Type B pancreatic cell (in vitro differentiated cells): ENCODE data around the gene TTLL7. TPM values are rescaled to one million over a fixed set of nuclear protein-coding genes. Genes with fewer than 3 reads are reported as not detected.

Experiments used
- DNase-seq: peaks from one replicate; pipeline ENCODE4 v3.0.0; 2021; ENCODE audit warnings: mixed read lengths; ENCODE audit not compliant: unreplicated experiment; ENCODE audit errors: extremely low spot score
- H3K27ac Mint-ChIP-seq: 2 replicates; pipeline ENCODE4 v1.8.0; 2021; ENCODE audit warnings: mild to moderate bottlenecking, mixed read lengths
- H3K27me3 Mint-ChIP-seq: 2 replicates; pipeline ENCODE4 v1.8.0; 2021; ENCODE audit warnings: mixed read lengths
- H3K36me3 Mint-ChIP-seq: 2 replicates; pipeline ENCODE4 v1.8.0; 2021; ENCODE audit warnings: mixed read lengths
- H3K4me1 Mint-ChIP-seq: one replicate; pipeline ENCODE4 v1.8.0; 2021; ENCODE audit warnings: mixed read lengths; ENCODE audit not compliant: unreplicated experiment
- H3K4me3 Mint-ChIP-seq: 2 replicates; pipeline ENCODE4 v1.8.0; 2021; ENCODE audit warnings: mild to moderate bottlenecking, mixed read lengths
- H3K9me3 Mint-ChIP-seq: 2 replicates; pipeline ENCODE4 v1.8.0; 2021; ENCODE audit warnings: mixed read lengths
- total RNA-seq: library from RNA; stranded (reverse); gene quantifications from 2 replicates; pipeline ENCODE4 v1.2.1, GENCODE V29; 2021; ENCODE audit warnings: low replicate concordance
- TF ChIP-seq, protein P1 (sequence below): fragments of 200-600 bp; sonication (generic); conservative IDR thresholded peaks from 2 replicates; pipeline ENCODE4 v1.5.0; 2021; ENCODE audit warnings: antibody characterized with exemption, mild to moderate bottlenecking

TTLL7 gene
- total RNA-seq, 1 donor from 2014 or later: 21.1 TPM

DNA sequence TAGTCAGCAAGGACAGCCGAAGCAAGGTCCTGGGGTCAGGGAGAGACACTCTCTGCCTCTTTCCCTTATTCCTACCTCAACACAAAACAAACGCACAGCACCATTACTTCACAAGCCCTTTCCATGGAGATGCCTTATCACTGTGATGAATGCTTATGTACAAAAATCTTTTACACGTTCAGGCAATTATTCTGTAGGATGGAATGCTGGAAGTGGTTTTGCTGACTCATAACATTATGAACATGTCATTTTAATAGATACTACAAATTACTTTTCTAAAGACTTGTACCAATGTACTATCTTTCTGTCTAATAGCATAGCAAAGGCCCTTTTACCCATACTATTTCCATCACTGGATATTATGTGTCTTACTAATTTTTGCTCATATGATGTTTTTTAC, 98.4 kb downstream of the TTLL7 start:
- DNase-seq: no peak
- Mint-ChIP-seq H3K36me3 (peaks cover 14% of the 10 kb centered on the region), H3K4me1 (no peaks in the 10 kb centered on the region), H3K9me3 (no peaks in the 10 kb centered on the region), H3K27me3 (no peaks in the 10 kb centered on the region), H3K4me3 (no peak overlapping the region), H3K27ac (no peak overlapping the region)
- TF ChIP-seq, protein P1, sequence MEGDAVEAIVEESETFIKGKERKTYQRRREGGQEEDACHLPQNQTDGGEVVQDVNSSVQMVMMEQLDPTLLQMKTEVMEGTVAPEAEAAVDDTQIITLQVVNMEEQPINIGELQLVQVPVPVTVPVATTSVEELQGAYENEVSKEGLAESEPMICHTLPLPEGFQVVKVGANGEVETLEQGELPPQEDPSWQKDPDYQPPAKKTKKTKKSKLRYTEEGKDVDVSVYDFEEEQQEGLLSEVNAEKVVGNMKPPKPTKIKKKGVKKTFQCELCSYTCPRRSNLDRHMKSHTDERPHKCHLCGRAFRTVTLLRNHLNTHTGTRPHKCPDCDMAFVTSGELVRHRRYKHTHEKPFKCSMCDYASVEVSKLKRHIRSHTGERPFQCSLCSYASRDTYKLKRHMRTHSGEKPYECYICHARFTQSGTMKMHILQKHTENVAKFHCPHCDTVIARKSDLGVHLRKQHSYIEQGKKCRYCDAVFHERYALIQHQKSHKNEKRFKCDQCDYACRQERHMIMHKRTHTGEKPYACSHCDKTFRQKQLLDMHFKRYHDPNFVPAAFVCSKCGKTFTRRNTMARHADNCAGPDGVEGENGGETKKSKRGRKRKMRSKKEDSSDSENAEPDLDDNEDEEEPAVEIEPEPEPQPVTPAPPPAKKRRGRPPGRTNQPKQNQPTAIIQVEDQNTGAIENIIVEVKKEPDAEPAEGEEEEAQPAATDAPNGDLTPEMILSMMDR: no peak

DNA sequence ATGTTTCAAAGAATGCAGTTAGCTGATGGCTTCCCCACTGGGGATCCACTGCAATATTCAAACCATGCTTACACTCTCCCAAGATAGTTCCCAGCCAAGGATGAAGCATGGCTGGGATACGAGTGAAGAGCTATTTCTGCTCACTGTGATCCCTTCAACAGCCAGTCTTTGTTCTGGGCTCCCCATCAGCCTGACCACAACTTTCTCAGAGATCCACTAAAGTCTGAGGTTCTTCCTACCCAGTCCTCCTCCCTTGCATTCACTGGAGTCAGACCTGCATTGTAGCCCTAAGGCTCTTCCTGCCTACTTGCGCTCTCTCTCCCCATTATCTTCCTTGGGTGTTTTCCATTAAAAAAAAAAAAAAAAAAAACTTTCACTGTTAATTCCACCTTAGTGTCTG, 101.4 kb downstream of the TTLL7 start:
- Mint-ChIP-seq H3K27ac (no peak overlapping the region), H3K4me1 (no peaks in the 10 kb centered on the region), H3K9me3 (no peaks in the 10 kb centered on the region), H3K36me3 (peaks cover 11% of the 10 kb centered on the region), H3K27me3 (no peaks in the 10 kb centered on the region), H3K4me3 (no peak overlapping the region)
- no peak for DNase-seq
- TF ChIP-seq, protein P1: no peak

DNA sequence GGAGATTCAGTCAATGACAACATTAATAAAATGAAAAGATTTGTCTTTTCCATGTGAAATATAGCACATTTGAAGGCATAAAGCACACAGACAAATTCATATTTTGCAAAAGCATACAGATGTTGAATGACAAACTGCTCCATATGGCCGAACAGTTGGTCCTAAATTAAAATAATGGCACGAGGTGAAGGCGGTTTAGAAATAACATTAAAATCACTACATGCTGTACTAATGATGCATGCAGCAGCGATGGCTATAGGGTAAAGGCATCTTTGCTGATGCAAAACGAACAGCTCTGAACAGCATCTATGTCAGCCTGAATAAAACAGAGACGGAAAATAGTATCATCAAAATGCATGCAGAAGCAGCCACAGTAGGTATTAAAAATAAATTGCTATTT, 102.6 kb downstream of the TTLL7 start:
- no peaks in the 10 kb centered on the region for H3K9me3 Mint-ChIP-seq
- no peak for DNase-seq
- H3K4me3 Mint-ChIP-seq: no peak overlapping the region
- H3K36me3 Mint-ChIP-seq: peaks cover 3% of the 10 kb centered on the region
- no peaks in the 10 kb centered on the region for H3K27me3 Mint-ChIP-seq
- H3K27ac Mint-ChIP-seq: no peak overlapping the region
- TF ChIP-seq, protein P1: no peak
- no peaks in the 10 kb centered on the region for H3K4me1 Mint-ChIP-seq

DNA sequence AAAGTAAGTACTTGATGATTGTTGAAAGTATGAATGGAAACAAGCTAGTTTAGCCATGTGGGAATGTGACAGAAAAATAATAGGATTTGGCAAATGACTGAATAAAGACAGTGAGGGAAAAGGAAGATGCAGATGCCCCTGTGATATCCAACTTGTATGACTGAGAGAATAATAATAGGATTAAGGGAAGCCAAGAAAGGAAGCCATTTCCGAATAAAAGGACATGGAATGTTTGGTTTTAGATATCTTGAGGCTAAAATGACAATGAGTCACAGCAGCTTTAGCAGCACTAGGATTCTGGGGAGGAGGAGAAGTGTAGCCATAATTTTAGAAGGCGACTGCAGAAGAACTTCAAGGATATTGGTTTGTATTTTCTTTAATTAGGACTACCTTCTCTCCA, 109.2 kb downstream of the TTLL7 start:
- TF ChIP-seq, protein P1: no peak
- DNase-seq: no peak
- no peaks in the 10 kb centered on the region for H3K27me3 Mint-ChIP-seq
- no peak overlapping the region for H3K27ac Mint-ChIP-seq
- H3K4me3 Mint-ChIP-seq: no peak overlapping the region
- peaks cover 3% of the 10 kb centered on the region for H3K36me3 Mint-ChIP-seq
- H3K4me1 Mint-ChIP-seq: no peaks in the 10 kb centered on the region
- H3K9me3 Mint-ChIP-seq: no peaks in the 10 kb centered on the region

DNA sequence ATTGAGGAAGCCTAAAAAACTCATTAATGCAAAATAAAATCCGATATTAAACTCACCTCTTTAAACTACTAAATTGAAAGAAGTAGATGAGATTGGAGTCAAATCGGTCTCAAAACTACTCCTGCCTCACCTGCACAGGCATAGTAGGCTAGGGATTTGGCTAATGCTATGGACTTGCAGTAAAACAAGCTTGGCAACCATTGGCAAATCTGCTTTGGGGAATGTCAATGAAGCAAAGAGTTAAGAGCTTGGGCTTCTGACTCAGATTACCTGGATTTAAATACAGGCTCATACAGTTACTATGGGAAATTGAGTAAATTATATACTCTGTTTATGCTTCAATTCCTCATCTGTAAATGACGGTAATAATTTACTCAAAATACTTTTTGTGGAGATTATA, 111.4 kb downstream of the TTLL7 start:
- Mint-ChIP-seq H3K4me3 (no peak overlapping the region), H3K4me1 (no peaks in the 10 kb centered on the region), H3K36me3 (peaks cover 9% of the 10 kb centered on the region), H3K27ac (no peak overlapping the region), H3K27me3 (no peaks in the 10 kb centered on the region), H3K9me3 (no peaks in the 10 kb centered on the region)
- TF ChIP-seq, protein P1: no peak
- DNase-seq: no peak

DNA sequence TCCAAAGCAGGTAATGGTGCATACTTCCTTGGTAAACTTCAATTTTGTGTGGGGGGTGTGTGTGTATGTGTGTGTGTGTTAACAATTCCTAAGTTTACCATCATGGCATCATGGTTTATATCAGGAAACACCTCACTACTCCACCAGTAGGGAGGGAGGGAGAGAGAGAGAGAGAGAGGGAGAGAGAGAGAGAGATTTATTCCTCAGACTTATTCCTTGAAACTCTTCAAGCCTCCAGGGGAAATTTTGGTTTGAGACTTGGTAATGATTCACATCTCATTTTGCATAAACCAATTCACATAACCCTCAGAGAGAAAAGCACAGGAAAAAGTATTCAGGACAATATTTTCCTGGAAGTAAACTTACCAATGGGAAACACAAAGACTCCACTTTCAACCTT, 115.0 kb downstream of the TTLL7 start:
- TF ChIP-seq, protein P1: no peak
- H3K4me3 Mint-ChIP-seq: no peak overlapping the region

More for the DNA sequence above, 115.0 kb downstream of the TTLL7 start:
- Mint-ChIP-seq H3K27me3 (no peaks in the 10 kb centered on the region), H3K9me3 (no peaks in the 10 kb centered on the region), H3K27ac (no peak overlapping the region), H3K4me1 (no peaks in the 10 kb centered on the region), H3K36me3 (peaks cover 8% of the 10 kb centered on the region)
- DNase-seq: no peak
